Measurements from ENCODE around the gene CACNA1I.

Gene CACNA1I

GRCh38 chr22:39524753-39525657, 45.5 kb upstream of the CACNA1I start:
- Histone ChIP-seq H3K36me3 (ENCODE audit: control insufficient read depth in 4 of 4, insufficient read depth in 4 of 4, low read length in 3 of 4) (peaks cover 11 to 73% (median 48%) of the 10 kb centered on the region in 4 experiments), H3K27ac (ENCODE audit: insufficient read depth in 1 of 2, low read depth in 1 of 2, low read length in 2 of 2, poor library complexity in 1 of 2, severe bottlenecking in 2 of 2) (no peak overlapping the region), H3K9me3 (ENCODE audit: control extremely low read depth in 1 of 5, control insufficient read depth in 4 of 5, insufficient read depth in 2 of 5, low read depth in 1 of 5, low read length in 4 of 5) (no peaks in the 10 kb centered on the region), H3K4me3 (ENCODE audit: control insufficient read depth in 1 of 7, extremely low read depth in 1 of 7, insufficient read depth in 4 of 7, low read depth in 2 of 7, low read length in 6 of 7) (no peak overlapping the region), H3K27me3 (replicated peaks in 2 of 5; ENCODE audit: control insufficient read depth in 4 of 5, insufficient read depth in 5 of 5, low read length in 4 of 5) (no peaks in the 10 kb centered on the region), H3K4me1 (ENCODE audit: control extremely low read depth in 1 of 4, control insufficient read depth in 4 of 4, insufficient read depth in 4 of 4, low read length in 3 of 4) (peaks cover 6 to 83% (median 76%) of the 10 kb centered on the region in 4 experiments)
- ChIA-PET POLR2A (no interaction called here), CTCF (interaction anchor here (1.3 to 11.8 kb wide), 5 partner anchors 8 to 31 kb away, joined by 3 to 243 read pairs (median 6); no protein-coding TSS in a partner anchor)
- 96% methylated on average over 10 of the region's 10 CpGs for WGBS (ENCODE audit: insufficient coverage)
- no peak for DNase-seq

DNA sequence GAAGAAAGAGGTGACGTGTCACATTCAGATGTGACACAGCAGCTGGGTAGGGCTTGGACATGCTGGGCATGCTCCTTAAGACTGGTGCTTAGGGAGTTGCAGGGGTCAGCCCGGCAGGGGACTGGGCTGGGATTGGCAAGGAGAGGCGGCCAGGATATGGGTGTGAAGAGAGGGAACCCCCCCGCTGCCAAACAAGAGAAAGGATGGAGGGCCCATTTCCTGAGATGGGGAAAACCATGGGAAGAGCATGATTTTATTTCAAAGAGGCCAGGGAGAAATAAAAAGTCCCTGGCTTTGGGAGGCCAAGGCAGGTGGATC, 44.9 kb upstream of the CACNA1I start:
- no peak for DNase-seq
- peaks cover 6 to 89% (median 82%) of the 10 kb centered on the region in 4 experiments for H3K4me1 ChIP-seq (ENCODE audit: control extremely low read depth in 1 of 4, control insufficient read depth in 4 of 4, insufficient read depth in 4 of 4, low read length in 3 of 4)
- H3K4me3 ChIP-seq (ENCODE audit: control insufficient read depth in 1 of 7, extremely low read depth in 1 of 7, insufficient read depth in 4 of 7, low read depth in 2 of 7, low read length in 6 of 7): no peak overlapping the region
- peak overlapping the region in 1 of 2 experiments; percentile 25 for H3K27ac ChIP-seq (ENCODE audit: insufficient read depth in 1 of 2, low read depth in 1 of 2, low read length in 2 of 2, poor library complexity in 1 of 2, severe bottlenecking in 2 of 2)
- no peaks in the 10 kb centered on the region for H3K27me3 ChIP-seq (replicated peaks in 2 of 5; ENCODE audit: control insufficient read depth in 4 of 5, insufficient read depth in 5 of 5, low read length in 4 of 5)
- CTCF ChIA-PET: interaction anchor here (1.2 to 11.8 kb wide), 4 partner anchors 8 to 31 kb away, joined by 3 to 243 read pairs (median 12); no protein-coding TSS in a partner anchor
- H3K36me3 ChIP-seq (ENCODE audit: control insufficient read depth in 4 of 4, insufficient read depth in 4 of 4, low read length in 3 of 4): peaks cover 11 to 76% (median 50%) of the 10 kb centered on the region in 4 experiments
- 91% methylated on average over 4 of the region's 4 CpGs for WGBS (ENCODE audit: insufficient coverage)
- H3K9me3 ChIP-seq (ENCODE audit: control extremely low read depth in 1 of 5, control insufficient read depth in 4 of 5, insufficient read depth in 2 of 5, low read depth in 1 of 5, low read length in 4 of 5): no peaks in the 10 kb centered on the region
- POLR2A ChIA-PET: no interaction called here

DNA sequence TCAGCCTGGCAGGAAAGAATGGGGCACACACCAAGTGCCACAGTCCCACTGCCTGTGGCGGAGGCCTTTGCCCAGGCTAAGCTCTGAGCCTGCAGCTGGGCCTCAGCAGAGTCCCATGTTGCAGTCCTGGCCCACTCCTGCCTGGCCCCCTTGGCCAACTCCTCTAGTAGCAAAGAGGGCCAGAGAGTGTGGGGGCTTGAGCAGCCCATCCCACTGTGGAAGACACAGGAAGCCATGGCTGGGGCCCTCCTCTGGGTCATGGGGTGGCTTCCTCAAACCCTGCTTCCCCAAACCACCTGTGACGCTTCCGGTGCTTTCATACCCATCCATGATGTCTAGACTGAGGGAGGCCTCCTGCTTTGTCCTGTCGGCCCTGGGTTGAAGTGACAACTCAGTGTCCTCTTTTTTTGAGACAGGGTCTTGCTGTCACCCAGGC, 43.8 kb upstream of the CACNA1I start:
- WGBS (ENCODE audit: insufficient coverage): 33% methylated on average over 4 of the region's 4 CpGs
- DNase-seq: peak in 2 of 3 donors; percentile 35 to 40
- ChIA-PET CTCF (interaction anchor here (1.2 to 11.8 kb wide), 4 partner anchors 9 to 33 kb away, joined by 3 to 243 read pairs (median 4); no protein-coding TSS in a partner anchor), POLR2A (no interaction called here)
- H3K4me1 ChIP-seq (ENCODE audit: control extremely low read depth in 1 of 4, control insufficient read depth in 4 of 4, insufficient read depth in 4 of 4, low read length in 3 of 4): peaks cover 15 to 93% (median 88%) of the 10 kb centered on the region in 4 experiments
- H3K27me3 ChIP-seq (replicated peaks in 2 of 5; ENCODE audit: control insufficient read depth in 4 of 5, insufficient read depth in 5 of 5, low read length in 4 of 5): no peaks in the 10 kb centered on the region
- H3K36me3 ChIP-seq (ENCODE audit: control insufficient read depth in 4 of 4, insufficient read depth in 4 of 4, low read length in 3 of 4): peaks cover 11 to 71% (median 47%) of the 10 kb centered on the region in 4 experiments
- peak overlapping the region in 2 of 7 experiments; percentile 5 to 49 for H3K4me3 ChIP-seq (ENCODE audit: control insufficient read depth in 1 of 7, extremely low read depth in 1 of 7, insufficient read depth in 4 of 7, low read depth in 2 of 7, low read length in 6 of 7)
- H3K27ac ChIP-seq (ENCODE audit: insufficient read depth in 1 of 2, low read depth in 1 of 2, low read length in 2 of 2, poor library complexity in 1 of 2, severe bottlenecking in 2 of 2): no peak overlapping the region
- H3K9me3 ChIP-seq (ENCODE audit: control extremely low read depth in 1 of 5, control insufficient read depth in 4 of 5, insufficient read depth in 2 of 5, low read depth in 1 of 5, low read length in 4 of 5): no peaks in the 10 kb centered on the region

DNA sequence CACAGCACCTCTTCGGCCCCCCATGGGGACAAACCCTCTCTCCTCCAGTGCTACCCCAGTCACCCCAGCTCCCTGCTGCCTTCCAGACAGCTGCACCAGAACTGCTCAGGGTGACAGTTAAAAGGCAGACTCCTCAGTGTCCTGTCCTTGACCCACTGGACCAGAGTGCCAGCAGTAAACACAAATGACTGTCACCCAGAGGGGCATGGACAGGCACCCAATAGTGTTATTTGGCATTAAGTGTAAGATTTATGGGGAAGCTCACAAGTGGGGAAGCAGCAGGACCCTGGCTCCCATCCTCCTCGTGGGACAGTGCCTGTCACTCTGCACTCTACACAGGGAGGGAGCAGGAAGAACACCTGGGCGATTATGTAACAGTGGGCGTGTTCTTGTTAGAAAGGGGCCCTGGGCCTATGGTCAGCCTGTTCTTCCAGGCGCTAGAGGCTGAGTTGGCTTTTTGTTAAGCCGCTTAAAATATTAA, 43.0 kb upstream of the CACNA1I start:
- Histone ChIP-seq H3K36me3 (ENCODE audit: control insufficient read depth in 4 of 4, insufficient read depth in 4 of 4, low read length in 3 of 4) (peaks cover 11 to 65% (median 42%) of the 10 kb centered on the region in 4 experiments), H3K27ac (ENCODE audit: insufficient read depth in 1 of 2, low read depth in 1 of 2, low read length in 2 of 2, poor library complexity in 1 of 2, severe bottlenecking in 2 of 2) (no peak overlapping the region), H3K27me3 (replicated peaks in 2 of 5; ENCODE audit: control insufficient read depth in 4 of 5, insufficient read depth in 5 of 5, low read length in 4 of 5) (no peaks in the 10 kb centered on the region), H3K4me1 (ENCODE audit: control extremely low read depth in 1 of 4, control insufficient read depth in 4 of 4, insufficient read depth in 4 of 4, low read length in 3 of 4) (peaks cover 16 to 90% (median 86%) of the 10 kb centered on the region in 4 experiments), H3K9me3 (ENCODE audit: control extremely low read depth in 1 of 5, control insufficient read depth in 4 of 5, insufficient read depth in 2 of 5, low read depth in 1 of 5, low read length in 4 of 5) (no peaks in the 10 kb centered on the region), H3K4me3 (ENCODE audit: control insufficient read depth in 1 of 7, extremely low read depth in 1 of 7, insufficient read depth in 4 of 7, low read depth in 2 of 7, low read length in 6 of 7) (no peak overlapping the region)
- CTCF ChIA-PET: interaction anchor here (1.0 to 11.8 kb wide), 4 partner anchors 10 to 77 kb away, joined by 3 to 243 read pairs (median 26); no protein-coding TSS in a partner anchor
- no peak for DNase-seq
- 74% methylated on average over 5 of the region's 6 CpGs for WGBS (ENCODE audit: insufficient coverage)
- POLR2A ChIA-PET: no interaction called here

DNA sequence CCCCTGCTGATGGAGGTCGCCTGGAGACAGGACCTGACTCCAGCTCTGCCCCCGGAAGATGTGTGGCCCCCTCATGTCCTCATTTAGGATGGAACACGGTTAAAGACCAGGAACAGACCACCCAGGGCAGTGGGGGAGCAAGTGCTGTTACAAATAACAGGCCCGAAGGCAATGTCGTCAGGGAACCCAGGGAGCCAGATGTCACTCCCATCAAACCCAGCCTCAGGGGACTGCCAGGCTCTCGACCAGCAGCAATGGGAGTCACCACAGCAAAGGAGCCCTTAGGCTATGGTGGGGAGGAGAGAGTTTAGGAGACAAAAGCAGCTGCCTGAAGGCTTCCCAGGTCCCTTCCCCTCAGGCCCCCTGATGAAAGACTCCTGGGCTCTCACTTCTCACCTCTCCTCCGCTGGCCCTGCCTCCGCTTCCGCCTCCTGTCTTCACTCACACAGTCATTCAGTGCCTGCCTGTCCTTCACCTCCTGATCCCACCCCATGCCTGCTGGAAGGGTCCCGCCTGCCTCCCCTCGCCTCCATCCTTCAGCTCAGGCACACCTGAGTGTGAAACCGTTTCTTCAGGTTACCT, 42.4 kb upstream of the CACNA1I start:
- H3K4me1 ChIP-seq (ENCODE audit: control extremely low read depth in 1 of 4, control insufficient read depth in 4 of 4, insufficient read depth in 4 of 4, low read length in 3 of 4): peaks cover 12 to 86% (median 82%) of the 10 kb centered on the region in 4 experiments
- DNase-seq: no peak
- H3K27ac ChIP-seq (ENCODE audit: insufficient read depth in 1 of 2, low read depth in 1 of 2, low read length in 2 of 2, poor library complexity in 1 of 2, severe bottlenecking in 2 of 2): no peak overlapping the region
- no peaks in the 10 kb centered on the region for H3K27me3 ChIP-seq (replicated peaks in 2 of 5; ENCODE audit: control insufficient read depth in 4 of 5, insufficient read depth in 5 of 5, low read length in 4 of 5)
- WGBS (ENCODE audit: insufficient coverage): 86% methylated on average over 10 of the region's 12 CpGs
- no peaks in the 10 kb centered on the region for H3K9me3 ChIP-seq (ENCODE audit: control extremely low read depth in 1 of 5, control insufficient read depth in 4 of 5, insufficient read depth in 2 of 5, low read depth in 1 of 5, low read length in 4 of 5)
- CTCF ChIA-PET: interaction anchor here (0.8 to 11.8 kb wide), 14 partner anchors 8 to 512 kb away, joined by 3 to 243 read pairs (median 4); partner anchors contain the start of genes ATF4 and MIEF1
- no peak overlapping the region for H3K4me3 ChIP-seq (ENCODE audit: control insufficient read depth in 1 of 7, extremely low read depth in 1 of 7, insufficient read depth in 4 of 7, low read depth in 2 of 7, low read length in 6 of 7)
- POLR2A ChIA-PET: no interaction called here
- H3K36me3 ChIP-seq (ENCODE audit: control insufficient read depth in 4 of 4, insufficient read depth in 4 of 4, low read length in 3 of 4): peaks cover 9 to 58% (median 36%) of the 10 kb centered on the region in 4 experiments

DNA sequence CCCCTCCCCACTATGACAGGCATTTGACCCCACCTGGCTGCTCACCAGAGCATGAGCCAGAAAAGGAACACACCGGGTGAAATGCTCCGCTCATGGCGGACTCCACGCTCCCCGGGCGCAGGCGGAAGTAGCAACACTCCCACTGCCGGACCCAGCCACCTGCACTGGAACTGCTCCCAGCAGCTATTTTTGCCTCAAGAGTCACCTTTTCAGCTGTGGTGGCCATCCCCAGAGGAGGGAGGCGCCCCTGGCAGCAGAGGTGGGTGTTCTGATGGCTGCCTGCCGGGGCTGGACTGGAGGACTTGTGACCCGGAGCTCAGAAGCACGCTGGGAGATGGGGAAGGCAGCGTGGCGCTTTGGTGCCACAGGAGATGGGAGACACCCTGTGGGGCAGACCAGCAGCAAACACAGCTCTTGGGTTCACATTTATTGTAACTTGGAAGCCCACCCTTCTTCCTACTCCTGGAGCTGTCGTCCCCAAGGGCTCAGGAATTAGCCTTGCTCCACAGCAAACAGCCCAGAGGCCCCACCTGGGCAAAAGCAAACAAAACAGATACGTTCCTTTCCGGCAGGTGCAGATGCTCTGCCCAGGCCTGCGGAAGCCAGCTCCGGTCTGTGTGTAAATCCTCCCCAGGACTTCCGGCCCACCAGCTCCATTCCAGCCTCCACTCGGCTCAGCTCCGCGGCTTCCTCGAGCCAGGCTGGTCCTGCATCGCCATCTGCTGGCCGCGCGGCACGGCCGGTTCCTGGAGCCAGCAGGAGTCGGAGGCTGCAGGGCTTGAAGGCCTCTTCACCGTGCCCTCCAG, 41.7 kb upstream of the CACNA1I start:
- H3K36me3 ChIP-seq (ENCODE audit: control insufficient read depth in 4 of 4, insufficient read depth in 4 of 4, low read length in 3 of 4): peaks cover 7 to 54% (median 32%) of the 10 kb centered on the region in 4 experiments
- POLR2A ChIA-PET: interaction anchor here (1.0 to 1.9 kb wide), 5 partner anchors 9 to 210 kb away, joined by 3 to 17 read pairs (median 6); partner anchors contain the start of gene ATF4
- peak overlapping the region in 2 of 7 experiments; percentile 19 to 46 for H3K4me3 ChIP-seq (ENCODE audit: control insufficient read depth in 1 of 7, extremely low read depth in 1 of 7, insufficient read depth in 4 of 7, low read depth in 2 of 7, low read length in 6 of 7)
- peaks cover 12 to 83% (median 79%) of the 10 kb centered on the region in 4 experiments for H3K4me1 ChIP-seq (ENCODE audit: control extremely low read depth in 1 of 4, control insufficient read depth in 4 of 4, insufficient read depth in 4 of 4, low read length in 3 of 4)
- no peaks in the 10 kb centered on the region for H3K9me3 ChIP-seq (ENCODE audit: control extremely low read depth in 1 of 5, control insufficient read depth in 4 of 5, insufficient read depth in 2 of 5, low read depth in 1 of 5, low read length in 4 of 5)
- WGBS (ENCODE audit: insufficient coverage): 38% methylated on average over 31 of the region's 32 CpGs
- peak; percentile 95 to 98 (median 97) for DNase-seq
- peak overlapping the region in 1 of 2 experiments; percentile 49 for H3K27ac ChIP-seq (ENCODE audit: insufficient read depth in 1 of 2, low read depth in 1 of 2, low read length in 2 of 2, poor library complexity in 1 of 2, severe bottlenecking in 2 of 2)
- CTCF ChIA-PET: interaction anchor here (0.6 to 11.8 kb wide), 17 partner anchors 8 to 511 kb away, joined by 3 to 243 read pairs (median 5); partner anchors contain the start of genes ATF4, MIEF1 and TAB1
- no peaks in the 10 kb centered on the region for H3K27me3 ChIP-seq (replicated peaks in 2 of 5; ENCODE audit: control insufficient read depth in 4 of 5, insufficient read depth in 5 of 5, low read length in 4 of 5)
